ENCODE results near the gene MDM4. TPM values are rescaled to one million over a fixed set of nuclear protein-coding genes. Genes with fewer than 3 reads are reported as not detected.
"Not testable (repeated sequence)": the region's sequence is repeated elsewhere in the genome, so short reads cannot be mapped to it uniquely, and the experiment has no call there.

The MDM4 gene
- total RNA-seq, 1 experiment from 2014 or later: 174 TPM

- no peaks in the 10 kb centered on the region for H3K27me3 Mint-ChIP-seq (ENCODE audit: insufficient read depth, unreplicated experiment)
- ChIA-PET POLR2A (interaction anchor here (0.6 to 1.2 kb wide), 2 partner anchors 12 to 259 kb away, joined by 3 to 4 read pairs; no protein-coding TSS in a partner anchor), CTCF (interaction anchor here (0.6 to 43.9 kb wide), 10 partner anchors 9 to 697 kb away, joined by 3 to 1156 read pairs (median 3); no protein-coding TSS in a partner anchor)
- intact Hi-C loops (cut with micrococcal nuclease): no loop called here
- DNase-seq (ENCODE audit: unreplicated experiment): no peak
- peaks cover 59% of the 10 kb centered on the region for H3K36me3 Mint-ChIP-seq (ENCODE audit: insufficient read depth, unreplicated experiment)
- no peak for TF ChIP-seq CTCF (IDR thresholded peaks at IDR 0.05; ENCODE audit: unreplicated experiment)
- no peaks in the 10 kb centered on the region for H3K9me3 Mint-ChIP-seq (ENCODE audit: unreplicated experiment)
- no peak overlapping the region for H3K4me3 Mint-ChIP-seq (ENCODE audit: unreplicated experiment)
- no peaks in the 10 kb centered on the region for H3K4me1 Mint-ChIP-seq (ENCODE audit: insufficient read depth, unreplicated experiment)
- H3K27ac Mint-ChIP-seq (ENCODE audit: low read depth, unreplicated experiment): no peak overlapping the region
- no TSS peak for BruUV-seq (replicated peaks)
Observed at GRCh38 chr1:204556458-204557052, 40.3 kb downstream of the MDM4 start.

- Mint-ChIP-seq H3K4me1 (ENCODE audit: insufficient read depth, unreplicated experiment) (no peaks in the 10 kb centered on the region), H3K9me3 (ENCODE audit: unreplicated experiment) (no peaks in the 10 kb centered on the region), H3K27ac (ENCODE audit: low read depth, unreplicated experiment) (no peak overlapping the region), H3K4me3 (ENCODE audit: unreplicated experiment) (no peak overlapping the region), H3K36me3 (ENCODE audit: insufficient read depth, unreplicated experiment) (peaks cover 40% of the 10 kb centered on the region), H3K27me3 (ENCODE audit: insufficient read depth, unreplicated experiment) (no peaks in the 10 kb centered on the region)
- no TSS peak for BruUV-seq (replicated peaks)
- CTCF ChIA-PET: interaction anchor here (0.5 to 43.9 kb wide), 9 partner anchors 7 to 500 kb away, joined by 3 to 1156 read pairs (median 3); no protein-coding TSS in a partner anchor
- POLR2A ChIA-PET: interaction anchor here (0.6 to 3.3 kb wide), 7 partner anchors 7 to 766 kb away, joined by 3 to 12 read pairs (median 4); no protein-coding TSS in a partner anchor
- intact Hi-C loops (cut with micrococcal nuclease): no loop called here
- TF ChIP-seq CTCF (IDR thresholded peaks at IDR 0.05; ENCODE audit: unreplicated experiment): no peak
- no peak for DNase-seq (ENCODE audit: unreplicated experiment)
Observed at GRCh38 chr1:204558467-204558866, 42.3 kb downstream of the MDM4 start.

- not testable (repeated sequence) for H3K9me3 Mint-ChIP-seq (ENCODE audit: unreplicated experiment); H3K27me3 Mint-ChIP-seq (ENCODE audit: insufficient read depth, unreplicated experiment); H3K27ac Mint-ChIP-seq (ENCODE audit: low read depth, unreplicated experiment); H3K4me3 Mint-ChIP-seq (ENCODE audit: unreplicated experiment); DNase-seq (ENCODE audit: unreplicated experiment); H3K4me1 Mint-ChIP-seq (ENCODE audit: insufficient read depth, unreplicated experiment); BruUV-seq (replicated peaks)
- H3K36me3 Mint-ChIP-seq (ENCODE audit: insufficient read depth, unreplicated experiment): peaks cover 29% of the 10 kb centered on the region
- CTCF ChIA-PET: interaction anchor here (0.6 to 43.9 kb wide), 3 partner anchors 13 to 964 kb away, joined by 3 to 1156 read pairs (median 3); no protein-coding TSS in a partner anchor
- POLR2A ChIA-PET: interaction anchor here (0.9 to 3.3 kb wide), 4 partner anchors 9 to 44 kb away, joined by 4 to 12 read pairs (median 6); partner anchors contain the start of gene MDM4
- intact Hi-C loops (cut with micrococcal nuclease): loop anchor here (10.0 kb wide), 1 partner anchor 695 kb away; no protein-coding TSS in a partner anchor
Observed at GRCh38 chr1:204560002-204560401, 43.8 kb downstream of the MDM4 start.

- DNase-seq (ENCODE audit: unreplicated experiment): no peak
- intact Hi-C loops (cut with micrococcal nuclease): loop anchor here (10.0 kb wide), 1 partner anchor 694 kb away; no protein-coding TSS in a partner anchor
- no peak for TF ChIP-seq CTCF (IDR thresholded peaks at IDR 0.05; ENCODE audit: unreplicated experiment)
- no peak overlapping the region for H3K27ac Mint-ChIP-seq (ENCODE audit: low read depth, unreplicated experiment)
- H3K4me1 Mint-ChIP-seq (ENCODE audit: insufficient read depth, unreplicated experiment): peaks cover 8% of the 10 kb centered on the region
- H3K36me3 Mint-ChIP-seq (ENCODE audit: insufficient read depth, unreplicated experiment): peaks cover 22% of the 10 kb centered on the region
- no peaks in the 10 kb centered on the region for H3K9me3 Mint-ChIP-seq (ENCODE audit: unreplicated experiment)
- ChIA-PET CTCF (interaction anchor here (0.6 to 43.9 kb wide), 3 partner anchors 12 to 240 kb away, joined by 3 to 1156 read pairs (median 3); no protein-coding TSS in a partner anchor), POLR2A (interaction anchor here (0.7 to 3.3 kb wide), 5 partner anchors 10 to 66 kb away, joined by 4 to 12 read pairs (median 5); partner anchors contain the start of genes MDM4 and PIK3C2B)
- no TSS peak for BruUV-seq (replicated peaks)
- no peak overlapping the region for H3K4me3 Mint-ChIP-seq (ENCODE audit: unreplicated experiment)
- no peaks in the 10 kb centered on the region for H3K27me3 Mint-ChIP-seq (ENCODE audit: insufficient read depth, unreplicated experiment)
Observed at GRCh38 chr1:204560590-204561150, 44.5 kb downstream of the MDM4 start.
